ENCODE results near the gene LRRC75A.

Gene LRRC75A

DNA sequence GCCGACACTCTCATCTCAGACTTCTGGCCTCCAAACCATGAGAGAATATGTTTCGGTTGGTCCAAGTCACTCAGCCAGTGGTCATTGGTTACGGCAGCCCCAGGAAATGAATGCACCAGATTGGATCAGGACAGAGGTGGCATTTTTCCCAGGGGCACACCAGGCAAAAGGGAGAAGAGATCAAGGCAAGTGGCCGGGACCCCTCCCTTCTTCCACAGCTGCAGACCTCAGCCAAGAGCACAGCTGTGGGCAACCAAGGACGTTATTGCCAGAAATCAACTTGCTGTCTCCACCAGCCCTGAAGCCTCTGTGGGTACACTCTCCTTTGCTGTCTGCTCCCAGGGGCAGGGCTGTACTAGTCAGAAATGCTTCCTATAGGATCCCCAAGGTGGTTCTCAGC lies 20.7 kb downstream of the LRRC75A start:
- H3K79me2 ChIP-seq (ENCODE audit: low read length), result no peaks in the 10 kb centered on the region
- H3K36me3 ChIP-seq (replicated peaks; ENCODE audit: low read depth, low read length), result no peaks in the 10 kb centered on the region
- no peak overlapping the region for H3K9ac ChIP-seq (ENCODE audit: low read length)
- H3K9me3 ChIP-seq (ENCODE audit: insufficient read depth, low read length), result no peaks in the 10 kb centered on the region
- H3K4me3 ChIP-seq (ENCODE audit: low read length), result no peak overlapping the region
- H2AFZ ChIP-seq (ENCODE audit: low read depth, low read length), result no peak overlapping the region
- no peaks in the 10 kb centered on the region for H3K27me3 ChIP-seq (ENCODE audit: low read depth, low read length)
- H3K27ac ChIP-seq (ENCODE audit: low read length), result no peak overlapping the region
- no peaks in the 10 kb centered on the region for H4K20me1 ChIP-seq (ENCODE audit: insufficient read depth, low read length)
- no peaks in the 10 kb centered on the region; the same call in 1 of the 2 replicates for H3K4me1 ChIP-seq (ENCODE audit: low read length)
- H3K4me2 ChIP-seq (ENCODE audit: low read length), result no peak overlapping the region
- TF ChIP-seq, protein P1, sequence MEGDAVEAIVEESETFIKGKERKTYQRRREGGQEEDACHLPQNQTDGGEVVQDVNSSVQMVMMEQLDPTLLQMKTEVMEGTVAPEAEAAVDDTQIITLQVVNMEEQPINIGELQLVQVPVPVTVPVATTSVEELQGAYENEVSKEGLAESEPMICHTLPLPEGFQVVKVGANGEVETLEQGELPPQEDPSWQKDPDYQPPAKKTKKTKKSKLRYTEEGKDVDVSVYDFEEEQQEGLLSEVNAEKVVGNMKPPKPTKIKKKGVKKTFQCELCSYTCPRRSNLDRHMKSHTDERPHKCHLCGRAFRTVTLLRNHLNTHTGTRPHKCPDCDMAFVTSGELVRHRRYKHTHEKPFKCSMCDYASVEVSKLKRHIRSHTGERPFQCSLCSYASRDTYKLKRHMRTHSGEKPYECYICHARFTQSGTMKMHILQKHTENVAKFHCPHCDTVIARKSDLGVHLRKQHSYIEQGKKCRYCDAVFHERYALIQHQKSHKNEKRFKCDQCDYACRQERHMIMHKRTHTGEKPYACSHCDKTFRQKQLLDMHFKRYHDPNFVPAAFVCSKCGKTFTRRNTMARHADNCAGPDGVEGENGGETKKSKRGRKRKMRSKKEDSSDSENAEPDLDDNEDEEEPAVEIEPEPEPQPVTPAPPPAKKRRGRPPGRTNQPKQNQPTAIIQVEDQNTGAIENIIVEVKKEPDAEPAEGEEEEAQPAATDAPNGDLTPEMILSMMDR (IDR thresholded peaks at IDR 0.05; ENCODE audit: low read depth, low read length), result no peak
- TF ChIP-seq EZH2phosphoT487 (IDR thresholded peaks at IDR 0.05; ENCODE audit: low read depth), result no peak

DNA sequence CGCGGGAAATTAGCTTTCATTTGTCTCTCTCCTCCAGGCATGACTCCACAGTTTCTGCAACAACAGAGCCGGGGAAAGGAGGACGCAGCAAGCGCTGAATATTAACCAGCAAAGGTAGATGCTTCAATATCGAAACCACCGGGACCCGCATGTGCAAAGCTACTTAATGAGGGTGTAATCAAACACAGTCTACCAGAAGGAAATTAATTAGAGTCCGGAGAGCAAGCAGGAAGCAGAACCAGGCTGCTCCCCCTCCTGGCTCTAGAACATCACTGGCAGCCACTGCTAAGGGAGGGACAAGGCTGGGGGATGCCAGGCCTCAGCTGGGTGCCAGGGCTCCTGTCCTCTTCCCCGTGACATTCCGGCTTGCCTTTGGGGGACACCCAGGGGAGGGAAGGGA lies 21.7 kb downstream of the LRRC75A start:
- Histone ChIP-seq H3K36me3 (replicated peaks; ENCODE audit: low read depth, low read length) (no peaks in the 10 kb centered on the region), H4K20me1 (ENCODE audit: insufficient read depth, low read length) (no peaks in the 10 kb centered on the region), H2AFZ (ENCODE audit: low read depth, low read length) (no peak overlapping the region), H3K27me3 (ENCODE audit: low read depth, low read length) (no peaks in the 10 kb centered on the region), H3K4me2 (ENCODE audit: low read length) (peak overlapping the region; percentile 7; the same call in 1 of the 2 replicates), H3K9me3 (ENCODE audit: insufficient read depth, low read length) (no peaks in the 10 kb centered on the region), H3K9ac (ENCODE audit: low read length) (no peak overlapping the region), H3K27ac (ENCODE audit: low read length) (no peak overlapping the region), H3K4me3 (ENCODE audit: low read length) (no peak overlapping the region), H3K79me2 (ENCODE audit: low read length) (no peaks in the 10 kb centered on the region), H3K4me1 (ENCODE audit: low read length) (no peaks in the 10 kb centered on the region; the same call in 1 of the 2 replicates)
- TF ChIP-seq, protein P1 (IDR thresholded peaks at IDR 0.05; ENCODE audit: low read depth, low read length), result no peak
- no peak for TF ChIP-seq EZH2phosphoT487 (IDR thresholded peaks at IDR 0.05; ENCODE audit: low read depth)

DNA sequence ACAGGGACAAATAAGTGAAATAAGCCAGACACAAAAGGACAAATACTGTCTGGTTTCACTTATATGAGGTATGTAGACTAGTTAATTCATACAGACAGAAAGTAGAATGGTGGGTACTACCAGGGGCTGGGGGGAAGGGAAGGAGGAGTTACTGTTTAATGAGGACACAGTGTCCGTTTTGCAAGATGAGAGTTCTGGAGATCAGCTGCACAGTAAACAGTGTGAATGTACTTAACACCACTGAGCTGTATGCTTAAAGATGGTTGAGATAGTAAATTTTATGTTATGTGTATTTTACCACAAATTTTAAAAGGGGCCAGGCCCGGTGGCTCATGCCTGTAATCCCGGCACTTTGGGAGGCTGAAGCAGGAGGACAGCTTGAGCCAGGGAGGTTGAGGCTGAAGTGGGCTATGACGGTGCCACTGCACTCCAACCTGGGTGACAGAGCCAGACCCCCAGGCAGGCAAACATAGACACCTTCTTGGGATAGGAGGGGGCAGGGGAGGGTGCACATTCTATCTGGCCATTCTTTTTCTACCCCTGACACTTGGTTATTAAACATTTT lies 23.5 kb downstream of the LRRC75A start:
- Histone ChIP-seq H3K4me1 (ENCODE audit: low read length) (no peaks in the 10 kb centered on the region; the same call in 1 of the 2 replicates), H3K36me3 (replicated peaks; ENCODE audit: low read depth, low read length) (no peaks in the 10 kb centered on the region), H2AFZ (ENCODE audit: low read depth, low read length) (no peak overlapping the region), H3K79me2 (ENCODE audit: low read length) (no peaks in the 10 kb centered on the region), H3K27ac (ENCODE audit: low read length) (no peak overlapping the region), H4K20me1 (ENCODE audit: insufficient read depth, low read length) (no peaks in the 10 kb centered on the region), H3K4me2 (ENCODE audit: low read length) (no peak overlapping the region), H3K27me3 (ENCODE audit: low read depth, low read length) (no peaks in the 10 kb centered on the region), H3K9me3 (ENCODE audit: insufficient read depth, low read length) (no peaks in the 10 kb centered on the region), H3K9ac (ENCODE audit: low read length) (no peak overlapping the region), H3K4me3 (ENCODE audit: low read length) (no peak overlapping the region)
- TF ChIP-seq, protein P1 (IDR thresholded peaks at IDR 0.05; ENCODE audit: low read depth, low read length), result no peak

DNA sequence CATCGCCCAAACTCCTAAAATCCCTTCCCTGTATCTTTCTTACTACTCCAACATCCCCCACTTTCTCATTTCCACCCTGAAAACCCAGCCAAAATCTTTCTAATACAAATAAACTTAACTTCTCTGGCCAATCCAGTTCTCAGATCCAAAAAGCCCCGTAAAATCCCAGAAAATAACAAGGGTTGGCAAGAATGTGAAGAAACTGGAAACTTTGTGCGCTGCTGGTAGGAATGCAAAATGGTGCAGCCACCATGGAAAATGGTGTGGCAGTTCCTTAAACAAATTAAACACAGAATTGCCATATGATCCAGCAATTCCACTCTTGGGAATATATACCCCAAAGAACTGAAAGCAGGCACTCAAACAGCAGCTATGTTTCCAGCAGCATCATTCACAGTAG lies 24.1 kb downstream of the LRRC75A start:
- no peaks in the 10 kb centered on the region for H4K20me1 ChIP-seq (ENCODE audit: insufficient read depth, low read length)
- no peak overlapping the region for H3K9ac ChIP-seq (ENCODE audit: low read length)
- no peak overlapping the region for H3K4me3 ChIP-seq (ENCODE audit: low read length)
- TF ChIP-seq, protein P1 (IDR thresholded peaks at IDR 0.05; ENCODE audit: low read depth, low read length), result no peak
- no peak for TF ChIP-seq EZH2phosphoT487 (IDR thresholded peaks at IDR 0.05; ENCODE audit: low read depth)
- H3K27me3 ChIP-seq (ENCODE audit: low read depth, low read length), result no peaks in the 10 kb centered on the region
- no peak overlapping the region for H3K27ac ChIP-seq (ENCODE audit: low read length)
- H3K9me3 ChIP-seq (ENCODE audit: insufficient read depth, low read length), result no peaks in the 10 kb centered on the region
- no peaks in the 10 kb centered on the region for H3K36me3 ChIP-seq (replicated peaks; ENCODE audit: low read depth, low read length)
- no peak overlapping the region for H3K4me2 ChIP-seq (ENCODE audit: low read length)
- no peaks in the 10 kb centered on the region; the same call in 1 of the 2 replicates for H3K4me1 ChIP-seq (ENCODE audit: low read length)
- H2AFZ ChIP-seq (ENCODE audit: low read depth, low read length), result no peak overlapping the region
- no peaks in the 10 kb centered on the region for H3K79me2 ChIP-seq (ENCODE audit: low read length)

All from OCI-LY3 (cell line).